HCT116 (cell line): ENCODE results near the gene TMEM242.

Source experiments
- CBX3 ChIP-seq: IDR thresholded peaks from 2 replicates; pipeline ENCODE4 v1.6.1; 2012; ENCODE audit warnings: low read depth
- CEBPB ChIP-seq: IDR thresholded peaks from 2 replicates; pipeline ENCODE4 v1.6.1; 2012; ENCODE audit warnings: low read depth
- EZH2 ChIP-seq: fragments of 200-600 bp; sonication (generic); IDR thresholded peaks from 2 replicates; pipeline ENCODE4 v1.6.1; 2017; ENCODE audit warnings: antibody characterized with exemption, mixed run types
- EZH2phosphoT487 ChIP-seq: fragments of 200-600 bp; IDR thresholded peaks from 2 replicates; pipeline ENCODE4 v1.6.1; 2018; ENCODE audit warnings: antibody characterized with exemption, borderline replicate concordance
- POLR2A ChIP-seq: IDR thresholded peaks from 2 replicates; pipeline ENCODE4 v1.7.0; 2011; ENCODE audit warnings: borderline replicate concordance; ENCODE audit not compliant: insufficient read depth, insufficient read length; ENCODE audit errors: extremely low read depth
- POLR2AphosphoS5 ChIP-seq: IDR thresholded peaks from 2 replicates; pipeline ENCODE4 v1.6.1; 2011; ENCODE audit warnings: mild to moderate bottlenecking, low read depth, low read length, moderate library complexity
- SIN3A ChIP-seq: IDR thresholded peaks from 2 replicates; pipeline ENCODE4 v1.6.1; 2012; ENCODE audit warnings: low read depth
- SP1 ChIP-seq: IDR thresholded peaks from 2 replicates; pipeline ENCODE4 v1.6.1; 2012; ENCODE audit warnings: low read depth
- ZFX ChIP-seq: fragments of 450-650 bp; IDR thresholded peaks from 2 replicates; pipeline ENCODE4 v1.6.1; 2017
- ZNF274 ChIP-seq: fragments of 200-500 bp; sonication (Bioruptor generic); IDR thresholded peaks from 2 replicates; pipeline ENCODE4 v1.6.1; 2014; ENCODE audit warnings: mild to moderate bottlenecking, low read depth, low read length, inconsistent platforms
- TF ChIP-seq, protein P1 (sequence below), 3 experiments: fragments of 200-600 bp in 1 of 3; sonication (generic) in 1 of 3; IDR thresholded peaks in 2 of 3; conservative IDR thresholded peaks in 1 of 3; 2 replicates each; pipeline ENCODE4 v1.5.1; 2012 to 2017; ENCODE audit warnings: low read depth in 2 of 3, low read length in 2 of 3, antibody characterized with exemption in 1 of 3, borderline replicate concordance in 1 of 3, control low read depth in 1 of 3, mild to moderate bottlenecking in 1 of 3, mixed read lengths in 1 of 3, mixed run types in 1 of 3, moderate library complexity in 1 of 3; ENCODE audit not compliant: insufficient read depth in 1 of 3

DNA sequence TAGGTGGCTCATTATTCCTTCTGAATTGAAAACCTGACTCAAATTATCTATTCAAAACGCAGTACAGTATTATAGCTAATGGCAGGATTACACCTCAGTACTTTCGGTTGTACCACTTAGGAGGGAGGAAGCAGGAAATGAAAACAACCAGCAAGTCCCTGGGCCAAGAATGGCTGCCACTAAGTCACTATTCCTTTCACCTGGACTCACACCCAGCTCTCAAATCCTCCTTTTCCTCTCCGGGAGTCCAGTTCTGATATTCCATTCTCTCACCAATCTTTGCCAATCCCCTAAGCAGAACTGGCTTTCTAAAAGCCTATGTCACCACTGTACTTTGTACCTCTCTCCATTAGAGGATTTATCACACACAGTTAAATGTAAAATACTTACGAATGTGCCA lies 20.6 kb downstream of the TMEM242 start:
- TF ChIP-seq, protein P1, sequence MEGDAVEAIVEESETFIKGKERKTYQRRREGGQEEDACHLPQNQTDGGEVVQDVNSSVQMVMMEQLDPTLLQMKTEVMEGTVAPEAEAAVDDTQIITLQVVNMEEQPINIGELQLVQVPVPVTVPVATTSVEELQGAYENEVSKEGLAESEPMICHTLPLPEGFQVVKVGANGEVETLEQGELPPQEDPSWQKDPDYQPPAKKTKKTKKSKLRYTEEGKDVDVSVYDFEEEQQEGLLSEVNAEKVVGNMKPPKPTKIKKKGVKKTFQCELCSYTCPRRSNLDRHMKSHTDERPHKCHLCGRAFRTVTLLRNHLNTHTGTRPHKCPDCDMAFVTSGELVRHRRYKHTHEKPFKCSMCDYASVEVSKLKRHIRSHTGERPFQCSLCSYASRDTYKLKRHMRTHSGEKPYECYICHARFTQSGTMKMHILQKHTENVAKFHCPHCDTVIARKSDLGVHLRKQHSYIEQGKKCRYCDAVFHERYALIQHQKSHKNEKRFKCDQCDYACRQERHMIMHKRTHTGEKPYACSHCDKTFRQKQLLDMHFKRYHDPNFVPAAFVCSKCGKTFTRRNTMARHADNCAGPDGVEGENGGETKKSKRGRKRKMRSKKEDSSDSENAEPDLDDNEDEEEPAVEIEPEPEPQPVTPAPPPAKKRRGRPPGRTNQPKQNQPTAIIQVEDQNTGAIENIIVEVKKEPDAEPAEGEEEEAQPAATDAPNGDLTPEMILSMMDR (IDR thresholded peaks at IDR 0.05 in 2 of 3, conservative IDR thresholded peaks at IDR 0.05 in 1 of 3; ENCODE audit: borderline replicate concordance in 1 of 3, insufficient read depth in 1 of 3, low read depth in 2 of 3, low read length in 2 of 3): no peak
- TF ChIP-seq POLR2A (no peak), POLR2AphosphoS5 (no peak), CBX3 (no peak), EZH2 (no peak), ZFX (no peak), SP1 (no peak), SIN3A (no peak), ZNF274 (no peak), CEBPB (no peak), EZH2phosphoT487 (no peak)
